HepG2 (cell line): ENCODE data around the gene SERTAD3. TPM values are rescaled to one million over a fixed set of nuclear protein-coding genes. Genes with fewer than 3 reads are reported as not detected.

Source experiments
- ATF4 ChIP-seq, 2 experiments: fragments of 450-650 bp in 1 of 2; sonication (generic) in 1 of 2; formaldehyde crosslinking; IDR thresholded peaks; 2 replicates each; pipeline versions ENCODE4 v1.5.0 to v1.8.0; 2020 to 2022; ENCODE audit warnings: mild to moderate bottlenecking in 1 of 2, missing genetic modification reagents in 1 of 2
- CHD2 ChIP-seq: IDR thresholded peaks from 2 replicates; pipeline ENCODE4 v1.6.1; 2011; ENCODE audit warnings: low read depth, low read length, improper control_type of control experiment
- HMGXB3 ChIP-seq: sonication (generic); formaldehyde crosslinking; IDR thresholded peaks from 2 replicates; pipeline ENCODE4 v1.4.0; 2020; ENCODE audit warnings: missing genetic modification reagents, borderline replicate concordance
- MAFF ChIP-seq: IDR thresholded peaks from 2 replicates; pipeline ENCODE4 v1.6.1; 2011; ENCODE audit warnings: low read depth, low read length, improper control_type of control experiment
- NFE2 ChIP-seq: sonication (generic); formaldehyde crosslinking; IDR thresholded peaks from 2 replicates; pipeline ENCODE4 v1.4.0; 2020; ENCODE audit warnings: missing genetic modification reagents
- NKX3-1 ChIP-seq: sonication (generic); formaldehyde crosslinking; IDR thresholded peaks from 2 replicates; pipeline ENCODE4 v1.5.0; 2020; ENCODE audit warnings: missing genetic modification reagents
- PCBP1 ChIP-seq: fragments of 200-400 bp; formaldehyde crosslinking; IDR thresholded peaks from 2 replicates; pipeline ENCODE4 v1.6.1; 2017; ENCODE audit warnings: mild to moderate bottlenecking, low read depth, low read length, borderline replicate concordance
- RARA ChIP-seq: IDR thresholded peaks from 2 replicates; pipeline ENCODE4 v1.6.1; 2016; ENCODE audit warnings: missing genetic modification reagents, missing compliant biosample characterization
- RNF2 ChIP-seq: fragments of 450-650 bp; conservative IDR thresholded peaks from 2 replicates; pipeline ENCODE4 v1.6.1; 2016; ENCODE audit warnings: low read depth
- SYNCRIP ChIP-seq: fragments of 200-400 bp; formaldehyde crosslinking; IDR thresholded peaks from 2 replicates; pipeline ENCODE4 v1.6.1; 2018; ENCODE audit warnings: mild to moderate bottlenecking, low read depth, low read length; ENCODE audit not compliant: insufficient read depth
- ZC3H4 ChIP-seq: sonication (generic); formaldehyde crosslinking; IDR thresholded peaks from 2 replicates; pipeline ENCODE4 v1.4.0; 2020; ENCODE audit warnings: missing genetic modification reagents, borderline replicate concordance
- ZNF205 ChIP-seq: IDR thresholded peaks from 2 replicates; pipeline ENCODE4 v1.6.1; 2018; ENCODE audit warnings: missing biosample characterization, missing genetic modification reagents
- ZNF577 ChIP-seq: sonication (generic); formaldehyde crosslinking; IDR thresholded peaks from 2 replicates; pipeline ENCODE4 v1.4.0; 2020; ENCODE audit warnings: mild to moderate bottlenecking, low read depth, missing genetic modification reagents, borderline replicate concordance
- ZNF607 ChIP-seq: sonication (generic); formaldehyde crosslinking; IDR thresholded peaks from 2 replicates; pipeline ENCODE4 v1.5.1; 2020; ENCODE audit warnings: missing genetic modification reagents, mild to moderate bottlenecking, borderline replicate concordance
- ZNF616 ChIP-seq: sonication (generic); formaldehyde crosslinking; IDR thresholded peaks from 2 replicates; pipeline ENCODE4 v1.5.0; 2020; ENCODE audit warnings: low read depth, mild to moderate bottlenecking, missing genetic modification reagents
- ZNF75D ChIP-seq: sonication (generic); formaldehyde crosslinking; IDR thresholded peaks from 2 replicates; pipeline ENCODE4 v1.8.1; 2023; ENCODE audit warnings: missing genetic modification reagents, mild to moderate bottlenecking, borderline replicate concordance
- ZUFSP ChIP-seq: sonication (generic); formaldehyde crosslinking; IDR thresholded peaks from 2 replicates; pipeline ENCODE4 v1.9.0; 2021; ENCODE audit warnings: missing genetic modification reagents, mild to moderate bottlenecking, borderline replicate concordance
- polyA plus RNA-seq, 8 experiments: library from polyadenylated mRNA; depleted of rRNA in 3 of 8; stranded (reverse) in 7 of 8; unstranded in 1 of 8; fragments of >200 nt; fragmentation: Illumina TruSeq in 4 of 8; extraction: Trizol in 4 of 8; gene quantifications; 2 replicates each; pipeline versions ENCODE4 v1.2.1 to v1.2.3, GENCODE V29; 2011 to 2016; ENCODE audit warnings: low read depth in 4 of 8, missing spikeins in 1 of 8, mixed read lengths in 1 of 8; ENCODE audit not compliant: insufficient read depth in 1 of 8
- total RNA-seq, 5 experiments: library from RNA; depleted of rRNA; stranded (reverse); fragments of >200 nt; fragmentation: Illumina TruSeq; extraction: Trizol; gene quantifications; 2 replicates each; pipeline ENCODE4 v1.2.3, GENCODE V29; 2016; ENCODE audit warnings: low read depth in 1 of 5
- TF ChIP-seq, protein P1 (sequence below): sonication (generic); formaldehyde crosslinking; conservative IDR thresholded peaks from 2 replicates; pipeline ENCODE4 v1.8.0; 2022; ENCODE audit warnings: missing genetic modification reagents
- TF ChIP-seq, protein P2 (sequence below): sonication (generic); formaldehyde crosslinking; IDR thresholded peaks from 2 replicates; pipeline ENCODE4 v1.4.0; 2020; ENCODE audit warnings: missing genetic modification reagents

The SERTAD3 gene
- total and polyA plus RNA-seq, 2 of the 13 experiments (the other 11 are each of a cell fraction or from before 2014, with no cell fraction given) = 9.6 to 16.9 TPM

DNA sequence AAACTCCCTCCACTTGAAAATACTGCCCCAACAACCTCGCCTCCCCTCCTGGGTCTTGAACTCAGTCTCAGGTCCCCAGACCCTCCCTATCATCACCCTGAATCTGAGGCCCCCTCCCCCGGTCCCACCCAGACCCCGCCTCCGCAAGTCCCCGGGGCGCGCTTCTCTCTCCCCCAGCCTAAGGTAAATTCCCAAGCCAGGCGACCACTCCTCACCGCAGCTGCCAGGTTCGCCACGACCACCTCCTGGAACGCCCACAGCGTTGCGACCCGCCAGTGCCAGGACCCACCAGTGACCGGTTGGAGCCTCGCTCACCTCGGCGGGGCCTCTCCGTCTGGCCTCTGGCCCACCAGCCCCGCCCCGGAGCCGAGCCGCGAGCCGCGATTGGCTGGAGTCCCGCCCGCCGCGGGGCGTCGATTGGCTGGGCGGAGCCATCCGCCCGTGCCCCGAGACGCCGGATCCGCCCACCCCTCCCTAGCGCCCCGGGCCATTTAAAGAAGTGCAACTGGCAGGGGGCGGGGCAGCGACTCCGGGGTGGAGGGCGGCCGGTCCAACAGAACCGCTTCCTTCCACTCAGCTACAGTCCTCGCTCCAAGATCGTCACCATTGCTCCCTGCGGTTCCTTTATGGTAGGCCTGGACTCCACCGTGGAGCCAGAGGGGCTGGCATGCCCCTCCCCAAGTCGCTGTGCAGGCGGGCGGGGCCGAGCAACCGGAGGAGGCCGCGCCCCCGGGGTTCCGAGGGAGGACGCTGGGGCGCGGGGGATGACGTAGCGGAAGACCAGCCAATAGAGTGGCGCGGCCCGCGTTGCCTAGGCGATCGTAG, at the start of gene SERTAD3 (continued):
- TF ChIP-seq, protein P1, sequence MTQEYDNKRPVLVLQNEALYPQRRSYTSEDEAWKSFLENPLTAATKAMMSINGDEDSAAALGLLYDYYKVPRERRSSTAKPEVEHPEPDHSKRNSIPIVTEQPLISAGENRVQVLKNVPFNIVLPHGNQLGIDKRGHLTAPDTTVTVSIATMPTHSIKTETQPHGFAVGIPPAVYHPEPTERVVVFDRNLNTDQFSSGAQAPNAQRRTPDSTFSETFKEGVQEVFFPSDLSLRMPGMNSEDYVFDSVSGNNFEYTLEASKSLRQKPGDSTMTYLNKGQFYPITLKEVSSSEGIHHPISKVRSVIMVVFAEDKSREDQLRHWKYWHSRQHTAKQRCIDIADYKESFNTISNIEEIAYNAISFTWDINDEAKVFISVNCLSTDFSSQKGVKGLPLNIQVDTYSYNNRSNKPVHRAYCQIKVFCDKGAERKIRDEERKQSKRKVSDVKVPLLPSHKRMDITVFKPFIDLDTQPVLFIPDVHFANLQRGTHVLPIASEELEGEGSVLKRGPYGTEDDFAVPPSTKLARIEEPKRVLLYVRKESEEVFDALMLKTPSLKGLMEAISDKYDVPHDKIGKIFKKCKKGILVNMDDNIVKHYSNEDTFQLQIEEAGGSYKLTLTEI (CRISPR knock-in tag) = no peak
- TF ChIP-seq ZNF607 (CRISPR knock-in tag) (0 out of 2 replicates have a peak, but pooled peaks have one; percentile 28), ATF4 (CRISPR knock-in tag; IDR thresholded peaks at IDR 0.05) (no peak), RARA (CRISPR knock-in tag) (0 out of 2 replicates have a peak, but pooled peaks have one; percentile 10), ZNF205 (CRISPR knock-in tag) (no peak; the same call in 1 of the 2 replicates), NKX3-1 (no peak), ZNF616 (CRISPR knock-in tag) (no peak), ZUFSP (CRISPR knock-in tag) (no peak), ZNF577 (CRISPR knock-in tag) (no peak), MAFF (no peak), ZNF75D (CRISPR knock-in tag) (no peak), RNF2 (no peak), ZC3H4 (no peak), SYNCRIP (no peak), CHD2 (no peak; the same call in 1 of the 2 replicates), HMGXB3 (CRISPR knock-in tag) (no peak), PCBP1 (no peak), NFE2 (CRISPR knock-in tag) (no peak)
- TF ChIP-seq, protein P2, sequence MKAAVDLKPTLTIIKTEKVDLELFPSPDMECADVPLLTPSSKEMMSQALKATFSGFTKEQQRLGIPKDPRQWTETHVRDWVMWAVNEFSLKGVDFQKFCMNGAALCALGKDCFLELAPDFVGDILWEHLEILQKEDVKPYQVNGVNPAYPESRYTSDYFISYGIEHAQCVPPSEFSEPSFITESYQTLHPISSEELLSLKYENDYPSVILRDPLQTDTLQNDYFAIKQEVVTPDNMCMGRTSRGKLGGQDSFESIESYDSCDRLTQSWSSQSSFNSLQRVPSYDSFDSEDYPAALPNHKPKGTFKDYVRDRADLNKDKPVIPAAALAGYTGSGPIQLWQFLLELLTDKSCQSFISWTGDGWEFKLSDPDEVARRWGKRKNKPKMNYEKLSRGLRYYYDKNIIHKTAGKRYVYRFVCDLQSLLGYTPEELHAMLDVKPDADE (CRISPR knock-in tag) = no peak; the same call in 1 of the 2 replicates
